ENCODE results near the gene AGFG2.

- TF ChIP-seq CTCF (conservative IDR thresholded peaks at IDR 0.05; ENCODE audit: low read depth, low read length) (no peak), EZH2 (IDR thresholded peaks at IDR 0.05; ENCODE audit: borderline replicate concordance, low read depth, low read length, poor library complexity, severe bottlenecking) (no peak)
Observed at GRCh38 chr7:100572949-100573675, 34.1 kb downstream of the AGFG2 start.

Data from A673 (cell line).